PC-9 (cell line): ENCODE measurements around the gene ASTN2. TPM values are rescaled to one million over a fixed set of nuclear protein-coding genes. Genes with fewer than 3 reads are reported as not detected.

Experiments
- BruUV-seq: library from RNA; stranded (reverse); fragments of 400-500 nt; replicated peaks from 2 replicates; lab custom pipeline; 2021; lab: Mats Ljungman, UMichigan
- CTCF ChIA-PET: fragments of 300-600 bp; sonication (Branson Sonifier 250); formaldehyde crosslinking; loops from one replicate; lab custom pipeline; 2022; ENCODE audit warnings: antibody characterized with exemption; lab: Charles Lee
- POLR2A ChIA-PET: fragments of 300-600 bp; sonication (Branson Sonifier 250); formaldehyde crosslinking; loops from one replicate; lab custom pipeline; 2022; ENCODE audit warnings: antibody characterized with exemption; ENCODE audit not compliant: unreplicated experiment; lab: Charles Lee
- DNase-seq, 2 experiments: peaks; one replicate each; pipeline versions ENCODE4 v3.0.0 to v3.0.0-alpha.2; 2015 to 2022; ENCODE audit warnings: mixed read lengths in 1 of 2
- H2AFZ ChIP-seq: fragments of 200-600 bp; sonication (generic); 2 replicates; pipeline ENCODE4 v1.8.1; 2017; ENCODE audit warnings: antibody characterized with exemption
- H3F3A ChIP-seq: fragments of 200-600 bp; sonication (generic); 2 replicates; pipeline ENCODE4 v1.8.1; 2017; ENCODE audit warnings: antibody characterized with exemption, mild to moderate bottlenecking, low read depth; ENCODE audit not compliant: insufficient read depth
- H3K27ac ChIP-seq: fragments of 200-600 bp; sonication (generic); 2 replicates; pipeline ENCODE4 v1.6.1; 2016; ENCODE audit warnings: mixed run types
- H3K27me3 ChIP-seq: fragments of 200-600 bp; sonication (generic); 2 replicates; pipeline ENCODE4 v1.6.1; 2016; ENCODE audit warnings: low read depth, mixed run types; ENCODE audit not compliant: insufficient read depth
- H3K36me3 ChIP-seq: fragments of 200-600 bp; sonication (generic); 2 replicates; pipeline ENCODE4 v1.6.1; 2016; ENCODE audit warnings: low read depth, mixed run types
- H3K4me1 ChIP-seq: fragments of 200-600 bp; sonication (generic); replicated peaks from 2 replicates; pipeline ENCODE4 v1.6.1; 2016; ENCODE audit warnings: mixed run types; ENCODE audit not compliant: insufficient read depth
- H3K4me2 ChIP-seq: fragments of 200-600 bp; sonication (generic); 2 replicates; pipeline ENCODE4 v1.6.1; 2017; ENCODE audit warnings: mixed run types
- H3K4me3 ChIP-seq: fragments of 200-600 bp; sonication (generic); 2 replicates; pipeline ENCODE4 v1.6.1; 2016; ENCODE audit warnings: mixed run types
- H3K79me2 ChIP-seq: fragments of 200-600 bp; sonication (generic); 2 replicates; pipeline ENCODE4 v1.6.1; 2017; ENCODE audit warnings: low read depth, mixed run types
- H3K9me2 ChIP-seq: fragments of 200-600 bp; sonication (generic); 2 replicates; pipeline ENCODE4 v1.8.1; 2017; ENCODE audit warnings: mild to moderate bottlenecking; ENCODE audit not compliant: insufficient read depth
- H3K9me3 ChIP-seq: fragments of 200-600 bp; sonication (generic); 2 replicates; pipeline ENCODE4 v1.8.1; 2016; ENCODE audit warnings: low read depth; ENCODE audit not compliant: insufficient read depth
- H4K20me1 ChIP-seq: fragments of 200-600 bp; sonication (generic); 2 replicates; pipeline ENCODE4 v1.8.1; 2017; ENCODE audit not compliant: insufficient read depth
- CTCF ChIP-seq: fragments of 200-600 bp; sonication (generic); conservative IDR thresholded peaks from 2 replicates; pipeline ENCODE4 v1.6.1; 2017; ENCODE audit warnings: mixed run types, antibody characterized with exemption, mild to moderate bottlenecking, moderate library complexity
- EZH2 ChIP-seq: fragments of 200-600 bp; sonication (generic); IDR thresholded peaks from 2 replicates; pipeline ENCODE4 v1.8.0; 2017; ENCODE audit warnings: antibody characterized with exemption, low read depth
- intact Hi-C: fragments of 100-400 bp; cut with micrococcal nuclease; formaldehyde crosslinking; loops from one replicate; pipeline ENCODE4 v1.10.0; 2022; ENCODE audit not compliant: unreplicated experiment
- total RNA-seq: library from RNA; stranded (reverse); gene quantifications from 2 replicates; pipeline ENCODE4 v1.2.3, GENCODE V29; 2021

The ASTN2 gene
- total RNA-seq, 1 experiment from 2014 or later: 6.2 TPM

- DNase-seq: no peak
- ChIA-PET POLR2A (no interaction called here), CTCF (no interaction called here)
- no TSS peak for BruUV-seq
- Histone ChIP-seq H3K9me3 (peaks cover 4% of the 10 kb centered on the region; the same call in 1 of the 2 replicates), H3K36me3 (no peaks in the 10 kb centered on the region), H3K4me2 (no peak overlapping the region), H2AFZ (no peak overlapping the region), H3K4me1 (no peaks in the 10 kb centered on the region), H3K9me2 (no peaks in the 10 kb centered on the region; the same call in 1 of the 2 replicates), H3K4me3 (no peak overlapping the region), H3K79me2 (no peaks in the 10 kb centered on the region), H4K20me1 (no peaks in the 10 kb centered on the region), H3K27ac (no peak overlapping the region), H3K27me3 (no peaks in the 10 kb centered on the region), H3F3A (no peaks in the 10 kb centered on the region)
- intact Hi-C loops: no loop called here
- TF ChIP-seq EZH2 (no peak), CTCF (no peak)
These were observed 953.2 kb downstream of the ASTN2 start for GRCh38 chr9:116461632-116462031.

- H3K4me1 ChIP-seq: no peaks in the 10 kb centered on the region
- no peak overlapping the region for H3K27ac ChIP-seq
- H3F3A ChIP-seq: no peaks in the 10 kb centered on the region
- DNase-seq: no peak
- no peaks in the 10 kb centered on the region; the same call in 1 of the 2 replicates for H3K9me2 ChIP-seq
- TF ChIP-seq CTCF (no peak), EZH2 (no peak)
- H3K4me3 ChIP-seq: no peak overlapping the region
- no TSS peak for BruUV-seq
- ChIA-PET POLR2A (no interaction called here), CTCF (no interaction called here)
- no peaks in the 10 kb centered on the region for H3K79me2 ChIP-seq
- intact Hi-C loops: no loop called here
- H3K4me2 ChIP-seq: no peak overlapping the region
- no peak overlapping the region for H2AFZ ChIP-seq
- H3K36me3 ChIP-seq: no peaks in the 10 kb centered on the region
- H4K20me1 ChIP-seq: no peaks in the 10 kb centered on the region
- H3K27me3 ChIP-seq: no peaks in the 10 kb centered on the region
- H3K9me3 ChIP-seq: peaks cover 4% of the 10 kb centered on the region; the same call in 1 of the 2 replicates
These were observed 954.8 kb downstream of the ASTN2 start for GRCh38 chr9:116460026-116460425.

GRCh38 chr9:116459576-116459975 is 955.3 kb downstream of the ASTN2 start:
- Histone ChIP-seq H3K79me2 (no peaks in the 10 kb centered on the region), H3K27me3 (no peaks in the 10 kb centered on the region), H3K4me2 (no peak overlapping the region), H3K36me3 (no peaks in the 10 kb centered on the region), H3F3A (no peaks in the 10 kb centered on the region), H3K4me3 (no peak overlapping the region), H3K27ac (no peak overlapping the region), H3K4me1 (no peaks in the 10 kb centered on the region), H3K9me3 (peaks cover 4% of the 10 kb centered on the region; the same call in 1 of the 2 replicates), H4K20me1 (no peaks in the 10 kb centered on the region), H3K9me2 (no peaks in the 10 kb centered on the region; the same call in 1 of the 2 replicates), H2AFZ (no peak overlapping the region)
- BruUV-seq: no TSS peak
- no peak for DNase-seq
- ChIA-PET CTCF (no interaction called here), POLR2A (no interaction called here)
- intact Hi-C loops: no loop called here
- TF ChIP-seq CTCF: no peak
- no peak for TF ChIP-seq EZH2
